ENCODE measurements around the gene CDC42SE2.
"Not testable (repeated sequence)": the region's sequence is repeated elsewhere in the genome, so short reads cannot be mapped to it uniquely, and the experiment has no call there.

Gene CDC42SE2

GRCh38 chr5:131392466-131393095, 128.7 kb downstream of the CDC42SE2 start:
- H3K27ac ChIP-seq: no peak overlapping the region
- TF ChIP-seq ZFX (IDR thresholded peaks at IDR 0.05; ENCODE audit: borderline replicate concordance) (no peak), CTCF (IDR thresholded peaks at IDR 0.05) (no peak)

GRCh38 chr5:131393498-131393968, 129.7 kb downstream of the CDC42SE2 start:
- TF ChIP-seq ZFX (IDR thresholded peaks at IDR 0.05; ENCODE audit: borderline replicate concordance): no peak
- no peak for TF ChIP-seq CTCF (IDR thresholded peaks at IDR 0.05)
- no peak overlapping the region for H3K27ac ChIP-seq

GRCh38 chr5:131394128-131394527, 130.3 kb downstream of the CDC42SE2 start:
- no peak overlapping the region for H3K27ac ChIP-seq
- TF ChIP-seq ZFX (IDR thresholded peaks at IDR 0.05; ENCODE audit: borderline replicate concordance): no peak
- no peak for TF ChIP-seq CTCF (IDR thresholded peaks at IDR 0.05)

GRCh38 chr5:131396015-131396414, 132.2 kb downstream of the CDC42SE2 start:
- TF ChIP-seq CTCF (IDR thresholded peaks at IDR 0.05) (no peak), ZFX (IDR thresholded peaks at IDR 0.05; ENCODE audit: borderline replicate concordance) (no peak)
- no peak overlapping the region for H3K27ac ChIP-seq

- no peak overlapping the region for H3K27ac ChIP-seq
- TF ChIP-seq ZFX (IDR thresholded peaks at IDR 0.05; ENCODE audit: borderline replicate concordance): no peak
- TF ChIP-seq CTCF (IDR thresholded peaks at IDR 0.05): no peak
Observed at GRCh38 chr5:131396630-131397273, 132.9 kb downstream of the CDC42SE2 start.

- H3K27ac ChIP-seq: not testable (repeated sequence)
Observed at GRCh38 chr5:131399007-131399406, 135.2 kb downstream of the CDC42SE2 start.

- H3K27ac ChIP-seq: no peak overlapping the region
- TF ChIP-seq ZFX (IDR thresholded peaks at IDR 0.05; ENCODE audit: borderline replicate concordance): no peak
- no peak for TF ChIP-seq CTCF (IDR thresholded peaks at IDR 0.05)
Observed at GRCh38 chr5:131400585-131400984, 136.7 kb downstream of the CDC42SE2 start.
